Measurements from ENCODE around the gene CDCA3.

DNA sequence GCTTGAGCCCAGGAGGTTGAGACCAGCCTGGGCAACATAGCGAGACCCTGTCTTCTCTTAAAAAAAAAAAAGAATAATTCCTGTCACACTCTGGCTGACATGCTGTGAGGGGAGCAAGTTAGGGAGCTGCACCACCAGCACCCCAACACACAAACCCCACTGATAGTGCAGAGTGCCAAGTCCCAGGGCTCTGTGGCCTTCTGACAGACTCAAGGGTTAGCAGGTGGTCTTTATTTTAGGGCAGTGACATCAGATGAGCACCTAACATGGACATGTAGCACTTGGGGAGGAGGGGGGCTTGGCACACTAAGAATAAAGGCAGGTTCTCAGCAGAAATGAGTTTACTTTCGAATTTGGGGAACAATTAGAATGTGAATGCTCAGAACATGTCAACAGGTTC lies 7.7 kb upstream of the CDCA3 start:
- TF ChIP-seq, protein P1, sequence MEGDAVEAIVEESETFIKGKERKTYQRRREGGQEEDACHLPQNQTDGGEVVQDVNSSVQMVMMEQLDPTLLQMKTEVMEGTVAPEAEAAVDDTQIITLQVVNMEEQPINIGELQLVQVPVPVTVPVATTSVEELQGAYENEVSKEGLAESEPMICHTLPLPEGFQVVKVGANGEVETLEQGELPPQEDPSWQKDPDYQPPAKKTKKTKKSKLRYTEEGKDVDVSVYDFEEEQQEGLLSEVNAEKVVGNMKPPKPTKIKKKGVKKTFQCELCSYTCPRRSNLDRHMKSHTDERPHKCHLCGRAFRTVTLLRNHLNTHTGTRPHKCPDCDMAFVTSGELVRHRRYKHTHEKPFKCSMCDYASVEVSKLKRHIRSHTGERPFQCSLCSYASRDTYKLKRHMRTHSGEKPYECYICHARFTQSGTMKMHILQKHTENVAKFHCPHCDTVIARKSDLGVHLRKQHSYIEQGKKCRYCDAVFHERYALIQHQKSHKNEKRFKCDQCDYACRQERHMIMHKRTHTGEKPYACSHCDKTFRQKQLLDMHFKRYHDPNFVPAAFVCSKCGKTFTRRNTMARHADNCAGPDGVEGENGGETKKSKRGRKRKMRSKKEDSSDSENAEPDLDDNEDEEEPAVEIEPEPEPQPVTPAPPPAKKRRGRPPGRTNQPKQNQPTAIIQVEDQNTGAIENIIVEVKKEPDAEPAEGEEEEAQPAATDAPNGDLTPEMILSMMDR (IDR thresholded peaks at IDR 0.05), result no peak
- no peak for TF ChIP-seq POLR2AphosphoS5 (IDR thresholded peaks at IDR 0.05)
- TF ChIP-seq POLR2A (IDR thresholded peaks at IDR 0.05), result no peak
- no peak for TF ChIP-seq EP300 (IDR thresholded peaks at IDR 0.05)

All from gastroesophageal sphincter (tissue), 3 donors.